ENCODE data around the gene SLC6A5. TPM values are rescaled to one million over a fixed set of nuclear protein-coding genes. Genes with fewer than 3 reads are reported as not detected.

Gene SLC6A5
- polyA plus RNA-seq, 1 donor: not detected

DNA sequence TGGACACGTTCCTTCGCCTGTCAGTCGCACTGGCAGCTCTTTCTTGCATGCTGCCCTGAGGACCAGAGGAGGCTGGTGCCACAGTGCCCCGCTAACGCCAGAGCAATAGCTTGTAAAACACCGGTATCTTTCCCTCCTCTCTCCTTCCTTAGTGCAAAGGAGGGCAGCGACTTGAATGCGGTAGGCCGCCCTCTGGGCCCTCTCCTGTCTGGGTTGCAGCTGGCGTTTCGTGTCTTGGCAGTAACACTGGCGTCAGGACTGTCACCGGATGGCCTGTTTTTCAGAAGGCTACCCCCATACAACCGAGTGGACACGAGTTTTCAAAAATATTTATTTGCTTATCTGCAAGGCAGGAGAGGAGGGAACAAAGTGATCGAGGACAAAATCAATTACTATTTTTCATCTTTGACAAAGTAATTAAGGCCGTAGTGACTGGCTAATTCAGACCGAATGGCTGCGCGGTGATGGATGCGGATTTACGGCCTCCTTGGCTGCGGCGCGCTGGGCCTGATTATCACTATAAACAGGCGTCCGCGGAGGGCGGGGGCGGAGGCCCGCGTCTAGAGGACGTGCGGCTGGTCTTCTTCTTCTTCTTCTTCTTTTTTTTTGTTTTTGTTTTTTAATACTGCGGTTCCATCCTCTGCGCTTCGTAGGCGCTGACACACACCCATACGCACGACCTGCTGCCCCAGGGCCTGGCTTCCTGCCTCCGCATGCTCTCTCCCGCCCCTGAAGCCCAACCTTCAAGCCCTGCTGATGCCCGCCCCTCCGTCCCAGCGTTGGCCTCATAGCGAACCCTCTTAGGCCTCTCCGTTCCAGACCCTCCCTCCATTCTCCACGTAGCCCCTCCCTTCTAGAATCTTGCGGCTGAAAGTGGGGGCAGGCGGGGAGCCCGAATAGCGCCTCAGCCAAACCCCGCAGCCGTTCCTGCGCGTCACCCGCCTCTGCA, 2.9 kb upstream of the SLC6A5 start:
- DNase-seq: no peak

DNA sequence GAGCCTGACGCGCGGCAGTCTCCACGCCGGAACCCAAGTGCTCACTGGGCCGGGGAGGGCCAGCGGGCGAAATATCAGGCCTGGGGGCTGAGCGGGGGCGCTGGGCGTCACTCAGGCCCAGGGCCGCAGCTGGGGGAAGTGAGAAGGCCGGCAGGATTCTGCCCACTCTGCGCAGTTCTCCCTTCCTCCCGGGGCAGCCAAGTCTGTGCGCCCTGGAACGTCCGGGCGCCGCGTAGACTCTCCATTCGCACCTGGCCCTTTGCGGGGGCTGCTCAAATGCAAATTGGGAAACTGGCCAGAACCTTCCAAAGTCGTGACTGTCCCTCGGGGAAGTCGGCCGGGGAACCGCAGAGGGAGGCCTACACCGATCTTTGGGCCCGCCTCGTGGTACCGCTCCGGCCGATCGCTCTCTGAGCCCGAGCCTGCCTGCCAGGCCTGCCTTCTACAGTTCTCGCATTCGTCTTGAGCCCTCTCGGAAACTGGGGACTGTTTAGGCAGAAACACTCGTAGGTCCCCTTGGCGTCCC, 2.2 kb upstream of the SLC6A5 start:
- no peak for DNase-seq

DNA sequence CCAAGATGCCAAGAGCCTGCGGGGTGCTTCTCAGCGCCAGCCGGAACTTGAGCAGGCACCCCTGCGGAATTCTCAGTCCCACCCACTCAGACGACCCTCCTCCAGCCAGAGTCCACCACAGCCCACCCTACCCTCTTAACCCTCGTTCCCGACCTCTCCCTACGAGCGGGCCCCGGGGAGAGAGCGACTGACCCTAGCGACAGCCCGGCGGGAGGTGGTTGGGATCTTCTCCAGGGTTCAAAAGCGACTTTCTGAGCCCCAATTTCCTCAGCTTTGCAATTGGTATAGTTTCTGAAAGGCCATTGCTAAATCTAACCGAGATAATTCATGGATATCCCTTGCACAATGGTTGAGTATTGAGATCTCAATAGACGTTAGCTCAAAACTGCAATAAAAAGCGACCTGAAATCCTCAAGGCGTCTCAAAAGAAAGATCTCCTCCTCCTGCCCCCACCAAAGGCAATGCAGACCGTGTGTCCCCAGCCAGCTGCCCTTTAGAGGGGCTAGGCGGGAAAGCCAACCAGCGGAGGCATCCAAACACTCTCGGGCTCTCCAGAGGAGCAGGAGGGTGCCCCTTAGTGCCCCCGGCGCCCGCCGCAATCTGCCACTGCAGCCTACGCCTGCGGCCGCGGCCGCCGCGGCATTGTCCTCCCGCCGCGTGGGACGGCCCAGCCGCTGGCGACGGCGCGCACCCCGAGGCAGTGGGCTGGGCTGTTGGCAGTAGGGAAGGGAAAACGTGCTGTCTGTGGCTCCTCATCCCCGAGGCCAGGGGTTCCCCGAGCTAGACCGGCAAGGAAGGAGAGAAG, 1.5 kb upstream of the SLC6A5 start:
- no peak for DNase-seq

- no peak for DNase-seq
Observed at GRCh38 chr11:20598492-20598891, 916 bp upstream of the SLC6A5 start.

DNA sequence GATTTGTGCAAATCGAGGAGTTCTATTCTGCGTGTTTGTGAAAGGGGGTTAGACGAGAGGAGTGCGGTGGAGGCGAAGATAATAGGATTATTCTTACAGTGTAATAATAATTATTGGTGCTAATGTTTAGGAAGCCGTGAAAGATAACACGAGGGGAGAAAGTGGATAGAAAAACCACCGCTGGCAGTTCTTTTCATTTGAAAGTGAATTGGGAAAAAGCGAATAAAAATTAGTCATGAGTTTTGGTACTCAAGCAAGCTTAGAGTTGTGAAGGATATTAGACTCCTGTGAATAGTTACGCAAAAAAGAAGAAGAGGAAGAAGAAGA, 575 bp downstream of the SLC6A5 start:
- no peak for DNase-seq

DNA sequence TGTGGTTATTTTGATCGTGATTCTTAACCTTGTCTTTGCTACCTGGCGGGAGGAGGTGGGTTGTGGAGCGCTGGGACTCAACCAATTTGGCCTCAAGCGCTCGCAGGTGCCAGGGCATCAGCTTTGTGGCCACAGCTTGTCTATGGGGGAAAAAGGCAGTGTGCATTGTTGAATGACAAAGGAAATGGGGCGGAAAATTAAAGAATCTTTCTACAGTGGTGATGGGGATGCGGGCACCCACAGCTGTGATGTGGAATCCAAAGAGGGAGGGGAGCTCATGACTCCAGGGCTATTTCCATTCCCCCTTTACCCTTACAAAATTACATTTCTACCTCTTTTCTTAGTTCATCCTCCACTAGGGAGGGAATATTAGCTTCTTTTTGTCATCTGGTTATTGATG, 1.1 kb downstream of the SLC6A5 start:
- no peak for DNase-seq

DNA sequence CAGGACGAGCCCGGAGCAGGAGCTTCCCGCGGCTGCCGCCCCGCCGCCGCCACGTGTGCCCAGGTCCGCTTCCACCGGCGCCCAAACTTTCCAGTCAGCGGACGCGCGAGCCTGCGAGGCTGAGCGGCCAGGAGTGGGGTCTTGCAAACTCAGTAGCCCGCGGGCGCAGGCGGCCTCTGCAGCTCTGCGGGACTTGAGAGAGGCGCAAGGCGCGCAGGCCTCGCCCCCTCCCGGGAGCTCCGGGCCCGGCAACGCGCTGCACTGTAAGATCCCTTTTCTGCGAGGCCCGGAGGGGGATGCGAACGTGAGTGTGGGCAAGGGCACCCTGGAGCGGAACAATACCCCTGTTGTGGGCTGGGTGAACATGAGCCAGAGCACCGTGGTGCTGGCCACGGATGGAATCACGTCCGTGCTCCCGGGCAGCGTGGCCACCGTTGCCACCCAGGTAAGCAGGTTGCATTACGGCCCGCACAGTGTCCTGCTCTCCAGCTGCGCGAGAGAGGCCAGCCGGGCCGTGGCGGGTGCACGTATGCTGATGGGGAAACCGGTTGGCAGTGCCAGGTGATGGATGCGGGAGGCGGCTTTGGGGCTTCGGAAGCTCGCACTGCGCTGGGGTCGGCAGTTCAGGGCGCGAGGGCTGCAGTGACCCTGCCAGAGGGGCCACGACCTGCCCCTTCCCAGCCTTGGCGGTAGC, 2.0 kb downstream of the SLC6A5 start:
- DNase-seq: no peak

DNA sequence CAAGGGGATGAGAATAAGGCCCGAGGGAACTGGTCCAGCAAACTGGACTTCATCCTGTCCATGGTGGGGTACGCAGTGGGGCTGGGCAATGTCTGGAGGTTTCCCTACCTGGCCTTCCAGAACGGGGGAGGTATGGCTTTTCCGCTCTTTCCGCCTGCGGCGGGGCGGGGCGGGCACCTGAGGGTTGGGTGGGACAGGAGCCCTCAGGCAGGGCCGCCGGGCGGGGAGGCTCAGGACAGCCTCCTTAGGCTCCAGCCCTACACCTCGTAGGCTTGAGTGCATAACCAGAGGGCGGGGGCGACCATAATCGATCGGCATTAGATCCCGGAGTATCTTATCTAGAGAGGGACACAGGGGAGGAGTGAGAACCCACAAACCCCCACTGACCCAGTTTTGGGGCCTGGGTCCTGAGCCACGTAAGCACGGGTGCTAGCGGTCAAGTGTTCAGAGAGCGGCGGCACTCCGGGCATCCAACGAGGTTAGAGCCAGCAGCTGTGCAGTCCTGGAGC, 4.9 kb downstream of the SLC6A5 start:
- DNase-seq: no peak

- no peak for DNase-seq
Observed at GRCh38 chr11:20604864-20605601, 5.6 kb downstream of the SLC6A5 start.

GRCh38 chr11:20605602-20606091, 6.2 kb downstream of the SLC6A5 start:
- DNase-seq: no peak

DNA sequence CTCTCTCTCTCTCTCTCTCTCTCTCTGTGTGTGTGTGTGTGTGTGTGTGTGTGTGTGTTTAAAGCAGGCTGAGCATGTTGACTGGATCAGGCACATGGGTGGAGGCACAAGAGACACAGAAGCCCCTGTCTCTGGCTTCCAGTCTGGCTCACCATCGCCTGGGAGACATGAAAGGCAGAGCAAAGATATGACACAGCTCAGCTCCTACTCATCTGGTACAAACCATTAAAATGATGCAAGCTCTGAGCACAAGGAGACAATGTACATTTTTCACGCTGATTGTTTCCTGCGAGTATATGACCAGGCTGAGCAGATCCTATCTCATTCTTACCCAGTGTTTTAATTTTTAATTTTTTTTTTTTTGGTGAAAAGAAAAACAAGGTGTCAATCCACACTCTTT, 9.5 kb downstream of the SLC6A5 start:
- DNase-seq: no peak

GRCh38 chr11:20609727-20610707, 10.6 kb downstream of the SLC6A5 start:
- DNase-seq: peak; percentile 52

GRCh38 chr11:20610825-20611224, 11.4 kb downstream of the SLC6A5 start:
- no peak for DNase-seq

DNA sequence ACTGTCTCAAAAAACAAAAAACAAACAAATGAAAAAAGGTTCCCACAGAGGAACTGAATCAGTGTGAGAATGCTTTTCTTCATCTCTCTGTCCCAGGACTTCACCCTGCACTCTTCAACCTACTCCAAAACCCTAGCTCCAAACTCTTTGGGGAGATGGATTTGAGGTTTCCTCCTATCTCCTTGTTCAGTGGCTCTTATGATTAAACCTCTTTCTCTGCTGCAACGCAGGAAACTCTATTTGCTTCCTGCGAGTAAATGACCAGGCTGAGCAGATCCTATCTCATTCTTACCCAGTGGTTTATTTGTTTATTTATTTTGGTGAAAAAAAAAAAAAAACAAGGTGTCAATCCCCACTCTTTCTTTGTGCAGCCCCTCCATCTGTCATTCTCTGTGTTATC, 12.0 kb downstream of the SLC6A5 start:
- no peak for DNase-seq

GRCh38 chr11:20611892-20612291, 12.5 kb downstream of the SLC6A5 start:
- DNase-seq: no peak

DNA sequence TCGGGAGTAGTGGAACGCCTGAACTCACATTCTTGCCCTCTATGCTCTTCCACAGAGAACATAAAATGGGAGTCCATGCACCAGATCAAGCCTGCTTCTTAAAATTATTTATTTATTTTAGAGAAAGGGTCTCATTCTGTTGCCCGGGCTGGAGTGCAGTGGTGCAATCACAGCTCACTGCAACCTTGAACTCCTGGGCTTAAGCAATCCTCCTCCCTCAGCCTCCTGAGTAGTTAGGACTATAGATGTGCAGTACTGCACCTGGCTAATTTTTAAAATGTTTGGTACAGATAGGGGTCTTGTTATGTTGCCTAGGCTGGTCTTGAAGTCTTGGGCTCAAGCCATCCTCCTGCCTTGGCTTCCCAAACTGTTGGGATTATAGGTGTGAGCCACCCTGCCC, 13.0 kb downstream of the SLC6A5 start:
- DNase-seq: no peak

- no peak for DNase-seq
Observed at GRCh38 chr11:20616920-20617319, 17.5 kb downstream of the SLC6A5 start.

DNA sequence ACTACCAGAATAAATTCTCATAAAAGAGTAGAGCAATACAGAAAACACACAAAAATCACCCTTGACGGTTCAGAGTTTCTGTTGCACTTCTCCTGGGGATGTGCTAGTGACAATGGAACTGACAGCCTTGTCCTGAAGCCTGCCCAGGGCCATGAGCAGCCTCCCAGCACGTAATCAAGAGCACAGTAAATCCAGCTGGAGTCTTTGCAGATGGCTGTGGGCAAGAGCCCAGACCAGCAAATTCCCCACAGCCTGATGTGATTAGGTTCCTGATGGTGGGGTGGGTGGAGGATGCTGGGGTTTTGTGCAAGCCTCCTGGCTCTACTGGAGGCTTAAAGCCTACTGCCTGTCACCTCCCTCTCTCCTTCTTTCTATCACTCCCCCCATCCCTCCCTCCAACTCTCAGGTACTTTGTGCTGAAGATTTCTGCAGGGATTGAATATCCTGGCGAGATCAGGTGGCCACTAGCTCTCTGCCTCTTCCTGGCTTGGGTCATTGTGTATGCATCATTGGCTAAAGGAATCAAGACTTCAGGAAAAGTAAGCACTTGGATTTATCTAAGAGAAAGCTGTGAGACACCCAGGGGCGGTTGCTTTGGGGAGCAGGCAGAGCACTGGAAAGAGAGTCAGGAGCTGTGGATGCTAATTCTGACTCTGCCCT, 18.1 kb downstream of the SLC6A5 start:
- DNase-seq: no peak

- DNase-seq: no peak
Observed at GRCh38 chr11:20618083-20618482, 18.7 kb downstream of the SLC6A5 start.

DNA sequence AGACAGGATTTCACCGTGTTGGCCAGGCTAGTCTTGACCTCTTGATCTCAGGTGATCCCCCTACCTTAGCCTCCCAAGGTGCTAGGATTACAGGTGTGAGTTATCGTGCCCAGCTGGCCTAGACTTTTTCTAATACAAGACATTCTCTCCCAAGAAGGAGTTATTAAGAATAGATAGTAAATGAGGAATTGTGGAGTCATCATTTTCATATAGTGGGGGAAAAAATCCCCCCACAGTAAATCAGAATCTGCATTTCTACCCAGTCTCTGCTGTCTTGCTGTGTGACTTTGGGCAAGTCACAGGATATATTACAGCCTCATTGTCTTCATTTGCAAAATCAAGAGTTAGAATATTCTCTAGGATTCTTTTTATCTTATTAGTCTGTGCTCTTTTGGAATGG, 21.6 kb downstream of the SLC6A5 start:
- no peak for DNase-seq

Measured in hindlimb muscle (tissue), 1 donor.